ENCODE results near the gene RIN3.

RIN3 gene

GRCh38 chr14:92590941-92591340, 77.4 kb downstream of the RIN3 start:
- H3K36me3 ChIP-seq (ENCODE audit: control insufficient read depth, insufficient read depth, low read length) = peaks cover 6% of the 10 kb centered on the region
- no peak overlapping the region for H3K4me3 ChIP-seq (ENCODE audit: extremely low read depth, insufficient read depth, low read length, poor library complexity, severe bottlenecking)
- H3K4me1 ChIP-seq (ENCODE audit: control insufficient read depth, insufficient read depth, low read length, poor library complexity, severe bottlenecking) = no peaks in the 10 kb centered on the region
- no peak overlapping the region for H3K27ac ChIP-seq (ENCODE audit: low read depth, low read length, severe bottlenecking)
- H3K9me3 ChIP-seq (ENCODE audit: control insufficient read depth, low read length) = no peaks in the 10 kb centered on the region
- 55% methylated on average over 1 of the region's 2 CpGs; no CpG with 5 or more reads in 1 of the 2 experiments for whole genome bisulfite sequencing, 2 experiments (ENCODE audit: insufficient coverage in 2 of 2)

GRCh38 chr14:92591346-92591745, 77.8 kb downstream of the RIN3 start:
- peaks cover 6% of the 10 kb centered on the region for H3K36me3 ChIP-seq (ENCODE audit: control insufficient read depth, insufficient read depth, low read length)
- H3K9me3 ChIP-seq (ENCODE audit: control insufficient read depth, low read length) = no peaks in the 10 kb centered on the region
- H3K4me1 ChIP-seq (ENCODE audit: control insufficient read depth, insufficient read depth, low read length, poor library complexity, severe bottlenecking) = no peaks in the 10 kb centered on the region
- no peak overlapping the region for H3K4me3 ChIP-seq (ENCODE audit: extremely low read depth, insufficient read depth, low read length, poor library complexity, severe bottlenecking)
- no peak overlapping the region for H3K27ac ChIP-seq (ENCODE audit: low read depth, low read length, severe bottlenecking)

DNA sequence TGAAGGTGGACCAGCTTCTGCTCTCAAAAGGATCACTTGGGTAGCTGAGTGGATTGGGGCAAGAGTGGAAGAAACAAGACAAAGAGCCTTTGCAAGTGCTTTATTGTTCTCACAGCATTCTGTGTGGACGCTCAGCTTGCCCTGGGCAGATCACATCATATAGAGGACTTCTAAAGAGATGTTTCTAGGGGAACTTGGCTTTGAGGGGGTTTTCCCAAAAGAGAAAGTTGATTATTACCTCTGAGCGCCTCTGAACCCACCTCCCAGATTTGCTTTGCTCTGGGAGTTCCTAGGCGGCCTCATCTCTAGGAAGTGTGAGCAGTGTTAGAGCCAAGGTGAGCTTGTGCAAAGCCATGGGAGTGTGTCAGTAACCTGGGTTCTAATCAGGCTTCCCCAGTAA, 81.7 kb downstream of the RIN3 start:
- WGBS, 2 experiments (ENCODE audit: insufficient coverage in 2 of 2) = 94% methylated on average over 3 of the region's 3 CpGs; no CpG with 5 or more reads in 1 of the 2 experiments
- no peaks in the 10 kb centered on the region for H3K9me3 ChIP-seq (ENCODE audit: control insufficient read depth, low read length)
- peaks cover 6% of the 10 kb centered on the region for H3K36me3 ChIP-seq (ENCODE audit: control insufficient read depth, insufficient read depth, low read length)
- no peak overlapping the region for H3K4me3 ChIP-seq (ENCODE audit: extremely low read depth, insufficient read depth, low read length, poor library complexity, severe bottlenecking)
- H3K27ac ChIP-seq (ENCODE audit: low read depth, low read length, severe bottlenecking) = no peak overlapping the region
- peaks cover 11% of the 10 kb centered on the region for H3K4me1 ChIP-seq (ENCODE audit: control insufficient read depth, insufficient read depth, low read length, poor library complexity, severe bottlenecking)

DNA sequence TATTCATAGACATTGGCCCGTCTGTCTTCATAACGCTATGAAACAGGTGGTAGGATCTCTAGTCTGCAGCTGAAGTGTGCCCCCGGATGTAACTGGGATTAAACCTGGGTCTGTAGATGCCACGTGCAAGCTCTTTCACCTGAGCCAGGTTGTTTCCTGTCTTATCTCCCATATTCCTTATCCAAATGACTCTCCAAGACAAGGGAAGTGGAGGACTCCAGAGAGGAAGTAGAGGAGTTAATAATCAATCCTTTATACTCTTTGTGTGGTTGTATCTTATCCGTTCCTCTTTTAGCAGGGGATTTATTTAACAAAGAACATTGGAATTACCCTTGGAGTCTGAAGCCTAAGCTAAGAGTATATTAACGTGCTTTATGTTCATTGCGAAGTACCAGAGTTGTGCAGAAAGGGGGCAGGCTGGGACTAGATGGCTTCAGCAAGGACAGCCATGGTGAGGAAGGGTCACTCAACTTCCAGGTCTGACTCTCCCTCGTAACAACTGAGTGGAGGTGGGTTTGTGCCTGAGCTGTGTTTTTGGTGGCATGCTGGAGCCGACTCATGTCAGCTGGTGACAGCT, 82.8 kb downstream of the RIN3 start:
- Histone ChIP-seq H3K36me3 (ENCODE audit: control insufficient read depth, insufficient read depth, low read length) (no peaks in the 10 kb centered on the region), H3K27ac (ENCODE audit: low read depth, low read length, severe bottlenecking) (no peak overlapping the region), H3K9me3 (ENCODE audit: control insufficient read depth, low read length) (no peaks in the 10 kb centered on the region), H3K4me1 (ENCODE audit: control insufficient read depth, insufficient read depth, low read length, poor library complexity, severe bottlenecking) (peaks cover 13% of the 10 kb centered on the region), H3K4me3 (ENCODE audit: extremely low read depth, insufficient read depth, low read length, poor library complexity, severe bottlenecking) (no peak overlapping the region)
- 83 to 92% methylated on average over 6 of the region's 9 CpGs for WGBS, 2 experiments (ENCODE audit: insufficient coverage in 2 of 2)

DNA sequence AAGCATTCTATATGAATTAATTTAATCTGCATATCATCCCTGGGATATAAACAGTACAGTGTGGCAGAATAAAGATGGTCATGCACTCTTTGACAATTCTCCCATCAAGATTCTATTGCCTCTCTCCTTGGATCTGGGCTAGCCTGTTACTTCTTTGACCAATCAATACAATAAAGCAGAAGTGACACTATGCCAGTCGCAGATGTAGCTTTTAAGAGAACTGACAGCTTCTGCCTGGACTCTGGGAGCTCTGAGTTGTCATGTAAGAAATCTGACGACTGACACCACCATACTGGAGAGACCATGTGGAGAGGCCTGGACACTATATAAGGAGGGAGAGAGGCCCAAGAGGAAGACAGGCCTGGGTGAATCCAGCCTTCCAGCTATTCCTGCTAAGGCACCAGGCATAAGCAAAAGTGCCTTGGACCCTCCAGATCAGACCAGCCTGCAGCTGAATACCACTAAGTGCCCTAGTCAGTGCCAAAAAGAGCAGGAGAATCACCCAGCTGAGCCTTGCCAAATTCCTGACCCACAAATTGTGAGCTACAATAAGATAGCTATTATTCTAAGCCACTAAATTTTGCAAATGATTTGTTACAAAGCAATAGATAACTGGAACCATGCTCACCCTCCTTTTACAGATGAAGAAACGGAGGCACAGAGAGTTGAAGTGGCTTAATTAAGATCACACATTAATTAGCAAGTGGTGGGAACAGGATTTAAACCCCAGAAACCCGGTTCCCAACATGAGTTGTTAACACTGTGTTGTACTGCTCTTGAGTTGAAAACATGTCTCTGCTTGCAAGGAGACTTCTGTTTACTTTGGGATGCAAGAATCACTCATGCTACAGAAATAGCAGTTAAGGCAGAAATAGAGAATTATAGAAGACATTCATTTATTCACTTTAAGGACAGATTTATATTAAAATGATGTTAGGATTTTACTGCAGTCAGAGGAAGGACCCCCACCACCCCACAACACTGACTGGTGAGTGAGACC, 84.6 kb downstream of the RIN3 start:
- no peaks in the 10 kb centered on the region for H3K36me3 ChIP-seq (ENCODE audit: control insufficient read depth, insufficient read depth, low read length)
- peaks cover 13% of the 10 kb centered on the region for H3K4me1 ChIP-seq (ENCODE audit: control insufficient read depth, insufficient read depth, low read length, poor library complexity, severe bottlenecking)
- H3K4me3 ChIP-seq (ENCODE audit: extremely low read depth, insufficient read depth, low read length, poor library complexity, severe bottlenecking) = no peak overlapping the region
- H3K9me3 ChIP-seq (ENCODE audit: control insufficient read depth, low read length) = no peaks in the 10 kb centered on the region
- 89 to 96% methylated on average over 2 to 3 of the region's 4 CpGs for WGBS, 2 experiments (ENCODE audit: insufficient coverage in 2 of 2)
- no peak overlapping the region for H3K27ac ChIP-seq (ENCODE audit: low read depth, low read length, severe bottlenecking)

DNA sequence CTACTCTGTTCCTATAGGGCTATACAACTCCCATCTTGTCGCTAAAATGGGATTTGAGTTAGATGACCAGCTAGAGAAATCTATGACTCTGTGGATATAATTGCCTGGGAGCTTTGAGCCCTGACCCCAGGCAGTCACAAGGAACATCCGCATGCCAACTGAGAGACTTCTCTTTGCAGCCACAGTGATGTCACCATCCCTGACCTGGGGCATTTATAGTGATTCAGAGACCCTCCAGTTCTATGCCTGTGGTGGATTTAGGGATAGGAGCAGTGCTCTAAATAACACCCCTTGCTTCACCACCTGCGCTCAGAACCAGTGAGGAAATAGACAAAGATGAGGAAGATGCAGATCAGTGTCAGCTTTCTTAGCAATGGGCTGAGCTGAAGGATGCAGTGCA, 86.2 kb downstream of the RIN3 start:
- Histone ChIP-seq H3K4me1 (ENCODE audit: control insufficient read depth, insufficient read depth, low read length, poor library complexity, severe bottlenecking) (peaks cover 13% of the 10 kb centered on the region), H3K36me3 (ENCODE audit: control insufficient read depth, insufficient read depth, low read length) (no peaks in the 10 kb centered on the region), H3K4me3 (ENCODE audit: extremely low read depth, insufficient read depth, low read length, poor library complexity, severe bottlenecking) (no peak overlapping the region), H3K27ac (ENCODE audit: low read depth, low read length, severe bottlenecking) (no peak overlapping the region), H3K9me3 (ENCODE audit: control insufficient read depth, low read length) (no peaks in the 10 kb centered on the region)
- WGBS, 2 experiments (ENCODE audit: insufficient coverage in 2 of 2) = 96 to 100% methylated on average over 1 to 3 of the region's 3 CpGs

GRCh38 chr14:92600318-92601053, 86.9 kb downstream of the RIN3 start:
- 88 to 92% methylated on average over 14 to 15 of the region's 15 CpGs for WGBS, 2 experiments (ENCODE audit: insufficient coverage in 2 of 2)
- Histone ChIP-seq H3K9me3 (ENCODE audit: control insufficient read depth, low read length) (no peaks in the 10 kb centered on the region), H3K36me3 (ENCODE audit: control insufficient read depth, insufficient read depth, low read length) (no peaks in the 10 kb centered on the region), H3K4me1 (ENCODE audit: control insufficient read depth, insufficient read depth, low read length, poor library complexity, severe bottlenecking) (peaks cover 13% of the 10 kb centered on the region), H3K4me3 (ENCODE audit: extremely low read depth, insufficient read depth, low read length, poor library complexity, severe bottlenecking) (no peak overlapping the region), H3K27ac (ENCODE audit: low read depth, low read length, severe bottlenecking) (no peak overlapping the region)

DNA sequence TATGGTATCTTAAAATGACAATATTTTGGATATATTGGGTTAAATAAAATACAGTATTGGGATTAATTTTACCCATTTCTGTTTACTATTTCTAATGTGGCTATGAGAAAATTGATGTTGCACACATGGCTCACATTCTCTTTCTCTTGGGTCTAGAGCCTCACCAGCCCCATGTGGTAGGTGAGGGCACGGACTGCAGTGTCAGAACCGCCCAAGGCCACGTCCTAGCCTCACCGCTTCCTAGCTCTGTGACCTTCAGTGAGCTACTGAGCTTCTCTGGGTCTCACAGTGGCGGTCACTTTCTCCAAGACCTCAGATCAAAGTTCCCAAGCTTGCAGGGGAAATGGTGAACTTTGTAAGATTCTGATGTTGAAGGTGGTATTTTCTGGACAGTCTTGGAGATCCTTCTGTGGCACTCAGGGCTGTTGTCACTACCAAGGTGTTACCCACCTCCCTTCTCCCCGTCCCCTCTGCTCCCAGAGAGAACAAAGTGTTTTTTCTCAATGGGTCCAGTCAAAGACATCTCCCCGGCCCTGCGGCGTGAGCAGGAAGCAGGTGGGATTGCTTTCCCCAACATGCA, 87.6 kb downstream of the RIN3 start:
- 90 to 96% methylated on average over 5 to 7 of the region's 9 CpGs for WGBS, 2 experiments (ENCODE audit: insufficient coverage in 2 of 2)
- H3K4me1 ChIP-seq (ENCODE audit: control insufficient read depth, insufficient read depth, low read length, poor library complexity, severe bottlenecking) = peaks cover 13% of the 10 kb centered on the region
- no peak overlapping the region for H3K27ac ChIP-seq (ENCODE audit: low read depth, low read length, severe bottlenecking)
- H3K36me3 ChIP-seq (ENCODE audit: control insufficient read depth, insufficient read depth, low read length) = no peaks in the 10 kb centered on the region
- H3K4me3 ChIP-seq (ENCODE audit: extremely low read depth, insufficient read depth, low read length, poor library complexity, severe bottlenecking) = no peak overlapping the region
- H3K9me3 ChIP-seq (ENCODE audit: control insufficient read depth, low read length) = no peaks in the 10 kb centered on the region

- Histone ChIP-seq H3K4me3 (ENCODE audit: extremely low read depth, insufficient read depth, low read length, poor library complexity, severe bottlenecking) (no peak overlapping the region), H3K4me1 (ENCODE audit: control insufficient read depth, insufficient read depth, low read length, poor library complexity, severe bottlenecking) (peaks cover 13% of the 10 kb centered on the region), H3K27ac (ENCODE audit: low read depth, low read length, severe bottlenecking) (no peak overlapping the region), H3K36me3 (ENCODE audit: control insufficient read depth, insufficient read depth, low read length) (no peaks in the 10 kb centered on the region), H3K9me3 (ENCODE audit: control insufficient read depth, low read length) (no peaks in the 10 kb centered on the region)
- 91 to 93% methylated on average over 8 to 10 of the region's 10 CpGs for WGBS, 2 experiments (ENCODE audit: insufficient coverage in 2 of 2)
Observed at GRCh38 chr14:92601757-92602417, 88.3 kb downstream of the RIN3 start.

Measured in mesodermal cell (in vitro differentiated cells).